K562 (cell line): ENCODE results near the gene F11R. TPM values are rescaled to one million over a fixed set of nuclear protein-coding genes. Genes with fewer than 3 reads are reported as not detected.

Experiments
- CEBPZ ChIP-seq: fragments of 150-350 bp; IDR thresholded peaks from 2 replicates; pipeline ENCODE4 v1.6.1; 2014; ENCODE audit warnings: low read depth, mild to moderate bottlenecking, low read length, borderline replicate concordance
- ELF1 ChIP-seq: fragments of 200-800 bp; sonication (Bioruptor generic); IDR thresholded peaks from 2 replicates; pipeline ENCODE4 v1.6.1; 2016; ENCODE audit warnings: missing genetic modification characterization, missing compliant biosample characterization
- MAZ ChIP-seq, 2 experiments: fragments of 450-650 bp in 1 of 2; sonication (generic) in 1 of 2; formaldehyde crosslinking; IDR thresholded peaks in 1 of 2; conservative IDR thresholded peaks in 1 of 2; 2 replicates each; pipeline versions ENCODE4 v1.4.0 to v1.5.0; 2020; ENCODE audit warnings: mild to moderate bottlenecking in 1 of 2, missing genetic modification reagents in 1 of 2
- MLLT1 ChIP-seq, 2 experiments: fragments of 450-650 bp; IDR thresholded peaks; 2 replicates each; pipeline ENCODE4 v1.6.1; 2016
- MTA2 ChIP-seq: fragments of 450-650 bp; IDR thresholded peaks from 2 replicates; pipeline ENCODE4 v1.6.1; 2016; ENCODE audit warnings: low read depth
- NUFIP1 ChIP-seq: fragments of 450-650 bp; IDR thresholded peaks from 2 replicates; pipeline ENCODE4 v1.6.1; 2018; ENCODE audit not compliant: partially characterized antibody
- RFX7 ChIP-seq: fragments of 250-450 bp; sonication (Bioruptor Pico); IDR thresholded peaks from 2 replicates; pipeline ENCODE4 v1.5.1; 2021; ENCODE audit warnings: mild to moderate bottlenecking
- TBL1XR1 ChIP-seq, 2 experiments: IDR thresholded peaks; 2 replicates each; pipeline ENCODE4 v1.6.1; 2012; ENCODE audit warnings: improper control_type of control experiment in 2 of 2, low read length in 2 of 2, mild to moderate bottlenecking in 1 of 2
- TEAD4 ChIP-seq, 2 experiments: sonication (generic) in 1 of 2; formaldehyde crosslinking in 1 of 2; IDR thresholded peaks; 2 replicates each; pipeline versions ENCODE4 v1.6.1 to v1.8.0; 2012 to 2022; ENCODE audit warnings: borderline replicate concordance in 1 of 2, inconsistent platforms in 1 of 2, low read length in 1 of 2, mild to moderate bottlenecking in 1 of 2, missing genetic modification reagents in 1 of 2
- TFAP4 ChIP-seq: sonication (generic); formaldehyde crosslinking; IDR thresholded peaks from 2 replicates; pipeline ENCODE4 v1.8.0; 2022; ENCODE audit warnings: missing genetic modification reagents, mild to moderate bottlenecking, moderate library complexity, borderline replicate concordance
- ZNF134 ChIP-seq: fragments of 250-450 bp; sonication (Bioruptor Pico); conservative IDR thresholded peaks from 2 replicates; pipeline ENCODE4 v1.4.0; 2020
- polyA plus RNA-seq, 8 experiments: library from polyadenylated mRNA; depleted of rRNA in 4 of 8; stranded (reverse) in 5 of 8; unstranded in 3 of 8; fragments of >200 nt; fragmentation: Nextera tagmentation in 2 of 8; fragmentation: Illumina TruSeq in 1 of 8; extraction: Ambion mirVana in 2 of 8; extraction: Trizol in 1 of 8; gene quantifications; 2 replicates each; pipeline versions ENCODE4 v1.2.1 to v1.2.3, GENCODE V29; 2011 to 2014; ENCODE audit warnings: inconsistent platforms in 1 of 8, missing spikeins in 1 of 8
- total RNA-seq, 7 experiments: library from RNA; depleted of rRNA in 6 of 7; stranded (reverse); fragments of >200 nt in 6 of 7; fragmentation: Illumina TruSeq in 2 of 7; extraction: Trizol in 2 of 7; gene quantifications; 2 replicates each; pipeline versions ENCODE4 v1.2.1 to v1.2.3, GENCODE V29; 2011 to 2021; ENCODE audit warnings: low replicate concordance in 1 of 7

Gene F11R
- total and polyA plus RNA-seq, 9 of the 15 experiments (the other 6 are each of a cell fraction or from before 2014, with no cell fraction given) = 27.4 to 187 (median 52.5) TPM

- TF ChIP-seq ELF1 (tag) = no peak
- peak; percentile 91 for TF ChIP-seq TEAD4 (IDR thresholded peaks at IDR 0.05; ENCODE audit: low read length)
- TF ChIP-seq TEAD4 (CRISPR knock-in tag; IDR thresholded peaks at IDR 0.05; ENCODE audit: borderline replicate concordance) = no peak
- peak; percentile 47; the same call in 1 of the 2 replicates for TF ChIP-seq TFAP4 (CRISPR knock-in tag)
- TF ChIP-seq NUFIP1 = no peak
- TF ChIP-seq MLLT1 (IDR thresholded peaks at IDR 0.05) = peak in 1 of 2 experiments; percentile 51; a peak in 1 of 4 replicates
- peak; percentile 59 to 76; a peak in 2 of 4 replicates for TF ChIP-seq TBL1XR1 (IDR thresholded peaks at IDR 0.05; ENCODE audit: low read length in 2 of 2)
- TF ChIP-seq ZNF134 = no peak
- TF ChIP-seq MTA2 = peak; percentile 78
- no peak for TF ChIP-seq CEBPZ
- TF ChIP-seq MAZ (CRISPR knock-in tag; conservative IDR thresholded peaks at IDR 0.05 in 1 of 2, IDR thresholded peaks at IDR 0.05 in 1 of 2) = no peak
- TF ChIP-seq RFX7 = no peak
Observed at GRCh38 chr1:161009602-161010211, 11.2 kb downstream of the F11R start (continued).
